GM12878 (cell line): ENCODE measurements around the gene CAPNS1. TPM values are rescaled to one million over a fixed set of nuclear protein-coding genes. Genes with fewer than 3 reads are reported as not detected.
A peak's percentile ranks its signal among the peaks of the same experiment; 100 is the strongest.

Source experiments
- ATAC-seq: fragments of 200-7000 bp; cut with Tn5 transposase; 3 replicates; pipeline ENCODE4 v1.9.1; 2020; ENCODE audit warnings: mild to moderate bottlenecking, moderate library complexity
- BruUV-seq: library from RNA; stranded (reverse); fragments of 400-500 nt; replicated peaks from 2 replicates; lab custom pipeline; 2021; lab: Mats Ljungman, UMichigan
- CTCF ChIA-PET: fragments of 300-600 bp; sonication (Branson Sonifier 250); formaldehyde crosslinking; extraction: SDS; loops from one replicate; lab custom pipeline; 2021; ENCODE audit warnings: inconsistent platforms; lab: Yijun Ruan, JAX
- POLR2A ChIA-PET: fragments of 350-600 bp; formaldehyde crosslinking; extraction: SDS; loops from one replicate; lab custom pipeline; 2021; ENCODE audit warnings: inconsistent platforms; lab: Charles Lee
- RAD21 ChIA-PET: fragments of 300-600 bp; sonication (Branson Sonifier 250); formaldehyde crosslinking; loops from one replicate; lab custom pipeline; 2023; ENCODE audit warnings: antibody characterized with exemption; ENCODE audit not compliant: unreplicated experiment; lab: Charles Lee
- SMC1A ChIA-PET: fragments of 300-600 bp; sonication (Branson Sonifier 250); formaldehyde crosslinking; loops from one replicate; lab custom pipeline; 2023; ENCODE audit not compliant: unreplicated experiment, uncharacterized antibody; lab: Charles Lee
- DNase-seq: peaks from one replicate; pipeline ENCODE4 v3.0.0-alpha.2; 2011; ENCODE audit warnings: low read depth, low spot score
- FAIRE-seq: peaks from 3 replicates; lab custom pipeline; 2011; peaks lifted over from hg19 to GRCh38; lab: Jason Lieb, UNC
- H2AFZ ChIP-seq: 2 replicates; pipeline ENCODE4 v1.6.0; 2011; ENCODE audit warnings: low read depth, low read length, control low read depth; ENCODE audit not compliant: control insufficient read depth
- H3K27ac ChIP-seq: 2 replicates; pipeline ENCODE4 v1.5.1; 2011; ENCODE audit warnings: control low read depth; ENCODE audit not compliant: control insufficient read depth, insufficient read depth
- H3K27me3 ChIP-seq, 2 experiments: replicated peaks in 1 of 2; 2 replicates each; pipeline versions ENCODE4 v1.6.0 to v1.6.1; 2011; ENCODE audit warnings: low read length in 1 of 2; ENCODE audit not compliant: control insufficient read depth in 2 of 2, insufficient read depth in 2 of 2
- H3K36me3 ChIP-seq, 2 experiments: 2 replicates each; pipeline ENCODE4 v1.5.1; 2011; ENCODE audit warnings: low read length in 1 of 2; ENCODE audit not compliant: control insufficient read depth in 2 of 2, insufficient read depth in 2 of 2
- H3K4me1 ChIP-seq: 2 replicates; pipeline ENCODE4 v1.6.1; 2011; ENCODE audit warnings: mild to moderate bottlenecking, low read length, moderate library complexity, mixed read lengths; ENCODE audit not compliant: control insufficient read depth, insufficient read depth
- H3K4me2 ChIP-seq: 2 replicates; pipeline ENCODE4 v1.6.0; 2011; ENCODE audit warnings: control low read depth; ENCODE audit not compliant: control insufficient read depth, insufficient read depth
- H3K4me3 ChIP-seq: fragments of 200-600 bp; sonication (generic); 2 replicates; pipeline ENCODE4 v1.5.1; 2016
- H3K79me2 ChIP-seq: 2 replicates; pipeline ENCODE4 v1.6.0; 2011; ENCODE audit warnings: low read length; ENCODE audit not compliant: control insufficient read depth, insufficient read depth
- H3K9ac ChIP-seq: 2 replicates; pipeline ENCODE4 v1.8.0; 2011; ENCODE audit warnings: low read length, control low read depth, mixed read lengths; ENCODE audit not compliant: control insufficient read depth, insufficient read depth
- H3K9me3 ChIP-seq: replicated peaks from 3 replicates; pipeline ENCODE4 v1.5.1; 2011; ENCODE audit warnings: mild to moderate bottlenecking, low read length; ENCODE audit not compliant: control insufficient read depth, insufficient read depth
- H4K20me1 ChIP-seq: 2 replicates; pipeline ENCODE4 v1.6.0; 2011; ENCODE audit not compliant: control insufficient read depth, insufficient read depth
- ATF2 ChIP-seq: IDR thresholded peaks from 2 replicates; pipeline ENCODE4 v1.6.1; 2012; ENCODE audit warnings: low read length, inconsistent platforms
- BCL3 ChIP-seq: IDR thresholded peaks from 2 replicates; pipeline ENCODE4 v1.6.1; 2011; ENCODE audit warnings: borderline replicate concordance, low read depth, mild to moderate bottlenecking, moderate library complexity, low read length; ENCODE audit not compliant: insufficient read depth, poor library complexity, severe bottlenecking
- CHD4 ChIP-seq: fragments of 200-600 bp; sonication (generic); IDR thresholded peaks from 2 replicates; pipeline ENCODE4 v1.6.1; 2016; ENCODE audit warnings: mild to moderate bottlenecking
- CREM ChIP-seq: IDR thresholded peaks from 2 replicates; pipeline ENCODE4 v1.6.1; 2014; ENCODE audit warnings: antibody characterized with exemption, low read depth
- JUNB ChIP-seq: IDR thresholded peaks from 2 replicates; pipeline ENCODE4 v1.6.1; 2016; ENCODE audit warnings: antibody characterized with exemption, mild to moderate bottlenecking
- NFIC ChIP-seq: IDR thresholded peaks from 2 replicates; pipeline ENCODE4 v1.6.1; 2012; ENCODE audit warnings: low read depth, mild to moderate bottlenecking, inconsistent platforms, low read length, moderate library complexity
- NFYA ChIP-seq: IDR thresholded peaks from 2 replicates; pipeline ENCODE4 v1.6.1; 2011; ENCODE audit warnings: low read depth, mild to moderate bottlenecking, low read length, improper control_type of control experiment, borderline replicate concordance
- RUNX3 ChIP-seq: IDR thresholded peaks from 2 replicates; pipeline ENCODE4 v1.6.1; 2012; ENCODE audit warnings: low read length, inconsistent platforms
- SMAD5 ChIP-seq: IDR thresholded peaks from 2 replicates; pipeline ENCODE4 v1.6.1; 2016; ENCODE audit warnings: antibody characterized with exemption, low read depth
- ZBED1 ChIP-seq: IDR thresholded peaks from 2 replicates; pipeline ENCODE4 v1.6.1; 2016; ENCODE audit warnings: borderline replicate concordance
- ZBTB33 ChIP-seq: fragments of 450-650 bp; IDR thresholded peaks from 2 replicates; pipeline ENCODE4 v1.6.1; 2017; ENCODE audit warnings: mild to moderate bottlenecking
- ZNF687 ChIP-seq: fragments of 450-650 bp; IDR thresholded peaks from 2 replicates; pipeline ENCODE4 v1.6.1; 2017; ENCODE audit warnings: mild to moderate bottlenecking, moderate library complexity
- WGBS: methylation state at CpG from one replicate; pipeline ENCODE4 v1.1.6; 2016; ENCODE audit warnings: low lambda C conversion rate; ENCODE audit not compliant: insufficient replicate concordance, insufficient coverage; ENCODE audit errors: missing lambda C conversion rate; 5-methylcytosine and 5-hydroxymethylcytosine counted together
- in situ Hi-C: fragments of 300-500 bp; cut with MboI; formaldehyde crosslinking; loops from 9 replicates; pipeline ENCODE4 v1.14.3; 2018; ENCODE audit warnings: mixed read lengths
- intact Hi-C: fragments of 100-400 bp; cut with micrococcal nuclease; formaldehyde crosslinking; loops from one replicate; pipeline ENCODE4 v1.14.2; 2022; ENCODE audit not compliant: unreplicated experiment
- polyA plus RNA-seq, 11 experiments: library from polyadenylated mRNA; depleted of rRNA in 4 of 11; unstranded in 6 of 11; stranded (reverse) in 5 of 11; fragments of >200 nt; fragmentation: Nextera tagmentation in 4 of 11; fragmentation: Illumina TruSeq in 1 of 11; extraction: Ambion mirVana in 4 of 11; extraction: Trizol in 1 of 11; gene quantifications; 1 replicate in 1 of 11; 2 replicates in 10 of 11; pipeline versions ENCODE4 v1.2.1 to v1.2.3, GENCODE V29; 2011 to 2016; ENCODE audit warnings: inconsistent platforms in 2 of 11, missing spikeins in 2 of 11, low read depth in 1 of 11
- total RNA-seq, 4 experiments: library from RNA; depleted of rRNA in 3 of 4; stranded (reverse); fragments of >200 nt in 3 of 4; fragmentation: Illumina TruSeq in 1 of 4; extraction: Trizol in 1 of 4; gene quantifications; 2 replicates each; pipeline versions ENCODE4 v1.2.1 to v1.2.3, GENCODE V29; 2013 to 2021

Gene CAPNS1
- total and polyA plus RNA-seq, 10 of the 15 experiments (the other 5 are each of a cell fraction or from before 2014, with no cell fraction given): 96.9 to 562 (median 245) TPM

- TF ChIP-seq ZBED1 (no peak), SMAD5 (no peak), BCL3 (peak; percentile 11), NFIC (peak; percentile 42; the same call in 1 of the 2 replicates), NFYA (no peak), CHD4 (no peak), CREM (peak; percentile 13; the same call in 1 of the 2 replicates), JUNB (peak; percentile 59; the same call in 1 of the 2 replicates), RUNX3 (peak; percentile 90)
Observed at GRCh38 chr19:36093146-36093662, 46.7 kb upstream of the CAPNS1 start (continued).

GRCh38 chr19:36093687-36094086 lies 46.2 kb upstream of the CAPNS1 start:
- H3K79me2 ChIP-seq: no peaks in the 10 kb centered on the region
- no peaks in the 10 kb centered on the region for H3K9me3 ChIP-seq
- no peaks in the 10 kb centered on the region for H4K20me1 ChIP-seq
- RAD21 ChIA-PET: no interaction called here
- peaks cover 0 to 28% of the 10 kb centered on the region in 2 experiments for H3K36me3 ChIP-seq
- peaks cover 13% of the 10 kb centered on the region for H3K4me1 ChIP-seq
- H3K4me2 ChIP-seq: no peak overlapping the region
- H3K9ac ChIP-seq: no peak overlapping the region
- H3K27ac ChIP-seq: no peak overlapping the region
- ATAC-seq (no peak), FAIRE-seq (peak; percentile 47), DNase-seq (no peak)
- POLR2A ChIA-PET: no interaction called here
- SMC1A ChIA-PET: no interaction called here
- CTCF ChIA-PET: no interaction called here
- in situ Hi-C loops (no loop called here), intact Hi-C loops (no loop called here)
- no peak overlapping the region; the same call in 1 of the 2 replicates for H2AFZ ChIP-seq
- whole genome bisulfite sequencing: 65% methylated on average over 6 of the region's 6 CpGs
- H3K27me3 ChIP-seq: no peaks in the 10 kb centered on the region
- no TSS peak for BruUV-seq
- no peak overlapping the region for H3K4me3 ChIP-seq
- TF ChIP-seq ATF2: no peak
- TF ChIP-seq ZNF687: no peak
- TF ChIP-seq ZBTB33: no peak
